HG03108 (cell line): ENCODE data around the gene HSPA12A.
"Not testable (repeated sequence)": the region's sequence is repeated elsewhere in the genome, so short reads cannot be mapped to it uniquely, and the experiment has no call there.

Source experiments
- ATAC-seq: cut with Tn5 transposase; IDR thresholded peaks from one replicate; pipeline ENCODE4 v1.9.1; 2021; ENCODE audit warnings: moderate library complexity; ENCODE audit not compliant: unreplicated experiment

Gene HSPA12A

DNA sequence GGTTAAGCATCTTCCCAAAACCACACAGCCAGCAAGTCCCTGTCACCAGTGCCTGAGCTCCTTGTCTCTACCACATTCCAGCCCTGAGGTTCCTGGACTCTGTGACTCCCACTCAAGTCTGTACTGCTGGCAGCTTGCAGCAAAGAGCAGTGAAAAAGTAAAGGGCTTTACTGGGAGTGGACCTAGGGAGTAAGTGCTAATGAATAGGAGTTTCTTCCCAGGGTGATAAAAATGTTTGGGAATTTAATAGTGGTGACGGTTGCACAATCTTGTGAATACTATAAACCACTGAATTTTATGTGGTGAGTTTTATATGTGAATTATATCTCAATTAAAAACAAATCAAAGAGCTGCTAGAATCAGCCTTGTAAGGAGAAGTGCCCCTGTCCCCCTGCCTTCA, 22.6 kb downstream of the HSPA12A start:
- no peak for ATAC-seq

DNA sequence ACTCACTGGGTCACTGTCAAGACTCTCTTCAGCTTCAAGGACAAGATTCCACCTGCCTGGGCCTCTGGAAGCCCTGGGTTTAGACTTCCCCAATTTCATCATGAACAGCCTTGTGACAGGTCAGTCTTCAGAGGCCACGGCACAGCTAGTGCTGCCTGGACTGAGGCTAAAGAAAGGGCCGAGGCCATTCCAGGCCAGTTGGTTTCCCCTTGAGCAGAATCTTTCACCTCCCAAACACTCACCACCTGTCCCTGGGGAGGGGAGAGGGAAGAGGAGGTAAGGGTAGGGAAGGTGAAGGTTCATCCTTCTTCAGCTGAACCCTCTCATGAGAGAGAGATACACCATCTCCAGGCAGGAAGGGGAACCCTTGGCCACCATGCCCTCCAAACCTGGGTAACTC, 24.3 kb downstream of the HSPA12A start:
- no peak for ATAC-seq

- ATAC-seq: no peak
These were observed 26.0 kb downstream of the HSPA12A start for GRCh38 chr10:116716381-116716780.

DNA sequence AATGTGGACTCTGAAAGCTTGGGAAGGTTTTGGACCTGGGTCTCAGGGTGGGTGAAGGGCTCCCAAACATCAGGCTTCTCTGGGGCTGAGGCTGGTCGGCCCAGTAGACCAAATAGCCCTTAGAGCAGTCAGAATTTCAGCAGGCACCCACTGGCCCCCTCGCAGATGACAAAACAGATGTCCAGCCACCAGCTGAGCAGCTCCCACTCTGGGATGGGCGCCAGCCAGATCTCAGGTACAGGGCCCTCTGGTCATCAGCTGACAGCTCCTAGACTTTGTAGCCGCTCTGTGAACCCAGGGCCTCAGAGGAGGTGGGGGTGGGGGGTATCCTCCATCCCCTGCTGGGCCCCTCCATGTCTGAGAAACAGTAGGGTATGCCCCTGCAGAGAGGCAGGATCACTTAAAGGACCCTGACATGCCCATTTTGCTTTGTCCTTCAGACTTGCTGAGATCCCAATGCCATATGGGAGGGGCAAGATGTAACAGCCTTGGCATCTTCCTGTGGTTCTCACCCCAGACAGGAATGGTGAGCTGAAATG, 26.5 kb downstream of the HSPA12A start:
- ATAC-seq: no peak

DNA sequence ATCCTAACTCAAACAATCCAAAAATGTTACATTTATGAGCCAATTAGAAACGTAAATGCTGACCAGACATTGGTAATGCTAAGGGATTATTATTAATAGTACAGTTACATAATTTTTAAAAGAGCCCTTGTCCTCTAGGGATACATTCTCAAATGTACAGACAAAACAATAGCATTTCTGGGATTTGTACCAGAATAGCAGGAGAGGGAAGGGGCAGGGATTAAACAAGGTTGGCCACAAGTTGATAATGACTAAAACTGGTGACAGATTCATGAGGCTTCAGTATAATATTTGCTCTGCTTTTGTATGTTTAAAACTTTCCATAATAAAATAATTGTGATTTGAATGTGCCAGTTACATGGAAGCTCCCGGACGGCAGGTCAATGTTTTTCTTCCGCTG, 27.0 kb downstream of the HSPA12A start:
- ATAC-seq: no peak

DNA sequence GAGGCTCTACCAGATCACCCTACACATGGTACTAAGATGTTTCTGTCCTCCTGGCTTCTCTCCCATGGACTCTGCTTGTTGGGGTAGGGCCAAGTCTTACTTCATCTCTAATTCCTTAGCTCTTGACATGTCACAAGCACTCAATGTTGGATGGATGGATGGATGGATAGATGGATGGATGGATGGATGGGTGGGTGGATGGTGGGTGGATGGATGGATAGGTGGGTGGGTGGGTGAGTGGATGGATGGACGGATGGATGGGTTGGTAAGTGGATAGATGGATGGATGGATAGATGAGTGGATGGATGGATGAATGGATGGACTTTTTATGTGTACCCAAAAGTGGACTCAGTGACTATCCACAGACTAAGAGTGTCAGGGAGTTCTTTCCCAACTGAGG, 28.5 kb downstream of the HSPA12A start:
- no peak for ATAC-seq

- no peak for ATAC-seq
These were observed 29.3 kb downstream of the HSPA12A start for GRCh38 chr10:116712989-116713543.

DNA sequence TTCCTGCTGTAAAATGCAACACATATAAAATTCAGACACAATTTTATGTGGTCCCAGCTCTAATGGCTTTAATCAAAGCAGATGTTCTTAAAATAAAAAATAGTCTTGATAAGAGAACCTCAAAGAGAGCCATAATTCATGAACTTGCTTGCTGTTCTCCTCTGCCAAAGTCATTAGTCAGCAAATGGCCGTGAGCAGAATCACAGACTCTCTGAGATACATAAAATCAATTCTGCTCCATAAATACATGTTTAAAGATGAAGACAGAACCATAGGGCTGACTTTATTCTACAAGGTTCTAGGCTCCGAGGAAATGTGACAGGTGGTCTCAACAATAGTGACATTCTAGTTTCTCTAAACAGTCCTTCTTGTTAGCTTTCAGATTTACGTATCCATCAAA, 29.8 kb downstream of the HSPA12A start:
- no peak for ATAC-seq

DNA sequence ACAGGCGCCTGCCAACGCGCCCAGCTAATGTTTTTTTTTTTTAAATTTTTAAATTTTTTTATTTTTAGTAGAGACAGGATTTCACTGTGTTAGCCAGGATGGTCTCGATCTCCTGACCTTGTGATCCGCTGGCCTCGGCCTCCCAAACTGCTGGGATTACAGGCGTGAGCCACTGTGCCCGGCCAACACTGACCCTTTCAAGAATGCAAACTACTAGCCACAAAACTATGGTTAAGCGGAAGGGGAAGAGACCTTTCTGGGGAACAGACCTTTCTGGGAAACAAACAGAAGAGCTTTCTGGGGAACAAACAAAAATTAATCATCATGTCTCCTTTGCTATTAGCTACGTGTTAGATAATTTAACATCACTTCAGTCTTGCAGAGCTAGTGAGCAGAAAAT, 30.6 kb downstream of the HSPA12A start:
- ATAC-seq: not testable (repeated sequence)

DNA sequence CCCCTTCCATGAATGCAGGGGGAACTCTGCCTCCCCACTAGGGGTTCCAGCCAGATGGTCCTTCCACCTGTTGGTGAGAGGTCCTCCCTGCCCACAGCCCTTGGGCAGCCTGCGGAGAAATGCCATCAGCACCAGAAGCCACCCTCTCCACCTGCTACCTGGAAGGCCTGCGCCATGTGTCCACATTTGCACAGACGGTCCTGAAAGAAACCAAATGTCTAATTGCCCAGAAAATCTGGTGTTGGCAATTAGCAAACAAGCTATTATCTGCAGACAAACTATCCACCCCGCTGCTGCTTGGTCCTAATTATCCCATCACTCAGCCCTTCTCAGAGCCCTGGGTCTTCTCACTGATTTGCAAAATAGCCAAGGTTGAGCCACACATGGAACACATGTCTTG, 32.3 kb downstream of the HSPA12A start:
- no peak for ATAC-seq

DNA sequence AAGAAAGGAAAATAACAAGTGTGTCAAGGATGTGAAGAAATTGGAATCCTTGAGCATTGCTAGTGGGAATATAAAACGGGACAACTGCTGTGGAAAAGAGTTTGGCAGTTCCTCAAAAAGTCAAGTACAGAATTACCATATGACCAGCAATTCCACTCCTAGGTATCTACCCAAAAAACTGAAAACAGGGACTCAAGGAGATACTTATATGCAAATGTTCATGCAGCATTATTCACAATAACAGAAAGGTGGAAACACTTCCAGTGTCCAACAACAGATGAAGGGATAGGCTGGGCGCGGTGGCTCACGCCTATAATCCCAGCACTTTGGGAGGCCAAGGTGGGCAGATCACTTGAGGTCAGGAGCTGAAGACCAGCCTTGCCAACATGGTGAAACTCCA, 33.5 kb downstream of the HSPA12A start:
- no peak for ATAC-seq

DNA sequence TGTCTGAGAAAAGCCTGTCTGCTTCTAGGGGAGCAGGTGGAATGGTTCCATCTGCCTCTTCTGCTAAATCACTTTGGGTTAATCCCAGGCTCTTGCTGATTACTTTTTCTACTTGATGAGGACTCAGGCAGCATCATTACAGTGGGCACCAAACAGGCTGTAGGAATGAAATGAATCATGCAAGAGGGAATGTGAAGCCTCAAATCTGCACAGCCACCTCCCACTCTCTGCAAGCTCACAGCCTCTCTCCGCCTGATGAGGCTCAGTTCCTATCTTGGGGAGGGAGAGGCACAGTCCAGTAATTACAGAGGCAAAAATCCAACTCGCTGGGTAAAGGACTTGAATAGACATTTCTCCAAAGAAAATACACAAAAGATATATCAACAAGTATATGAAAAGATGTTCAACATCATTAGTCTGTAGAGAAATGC, 34.0 kb downstream of the HSPA12A start:
- no peak for ATAC-seq

- no peak for ATAC-seq
These were observed 34.4 kb downstream of the HSPA12A start for GRCh38 chr10:116707981-116708380.

DNA sequence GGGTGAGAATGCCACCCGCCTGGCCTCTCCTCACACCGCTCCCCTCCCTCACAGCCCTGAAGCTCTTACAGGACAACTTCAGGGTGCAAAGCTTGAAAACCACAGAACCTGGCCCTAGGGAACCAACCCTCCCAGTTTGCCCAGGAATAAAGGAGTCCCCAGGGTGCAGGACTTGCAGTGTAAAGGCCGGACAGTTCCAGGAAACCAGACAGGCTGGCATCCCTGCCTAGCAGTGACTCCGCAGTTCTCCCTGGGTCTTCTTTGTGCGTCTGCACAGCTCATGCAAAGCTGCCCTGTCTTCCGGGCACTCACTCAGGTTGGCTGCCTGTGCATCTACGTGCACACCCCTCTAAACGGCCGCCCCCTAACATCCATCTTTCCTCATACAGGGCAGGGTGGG, 36.1 kb downstream of the HSPA12A start:
- ATAC-seq: no peak

GRCh38 chr10:116705498-116705897, 36.9 kb downstream of the HSPA12A start:
- no peak for ATAC-seq

DNA sequence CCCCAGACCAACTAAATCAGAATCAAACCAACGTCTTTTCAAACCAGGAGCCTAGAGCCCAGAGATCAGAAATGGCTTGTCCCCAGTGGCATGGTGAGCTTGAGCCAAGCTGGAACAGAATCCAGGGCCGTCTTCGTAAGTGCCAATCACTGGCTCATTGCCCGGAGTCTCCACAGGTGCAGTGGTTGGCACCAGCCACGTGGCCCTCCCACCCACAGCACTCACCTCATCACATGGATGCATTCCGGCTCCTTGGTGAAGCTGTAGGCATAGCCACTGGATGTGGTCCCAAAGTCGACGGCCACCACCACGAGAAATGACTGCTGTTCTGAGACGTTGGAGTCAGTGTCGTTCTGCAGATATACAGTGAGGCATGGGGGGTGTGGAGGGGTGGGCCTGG, 37.4 kb downstream of the HSPA12A start:
- ATAC-seq: no peak

DNA sequence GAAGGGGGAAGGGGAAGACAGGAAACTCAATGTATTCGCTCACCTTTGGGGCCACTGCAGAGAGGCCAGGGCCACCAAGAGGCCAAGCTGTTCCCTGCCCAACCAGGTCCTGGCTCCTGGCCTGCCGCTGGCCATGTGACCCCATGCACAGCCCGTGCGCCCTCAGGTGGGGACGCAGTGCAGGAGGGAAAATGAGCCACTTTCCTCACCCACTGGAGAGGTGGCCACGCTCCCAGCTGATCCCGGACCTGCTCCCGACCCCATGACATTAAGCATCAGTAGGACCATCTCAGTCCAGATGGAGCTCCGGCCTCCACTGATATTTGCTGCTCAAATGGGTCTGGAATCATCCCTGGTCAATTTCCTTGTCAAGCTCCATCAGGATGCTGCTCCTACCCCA, 40.2 kb downstream of the HSPA12A start:
- no peak for ATAC-seq

DNA sequence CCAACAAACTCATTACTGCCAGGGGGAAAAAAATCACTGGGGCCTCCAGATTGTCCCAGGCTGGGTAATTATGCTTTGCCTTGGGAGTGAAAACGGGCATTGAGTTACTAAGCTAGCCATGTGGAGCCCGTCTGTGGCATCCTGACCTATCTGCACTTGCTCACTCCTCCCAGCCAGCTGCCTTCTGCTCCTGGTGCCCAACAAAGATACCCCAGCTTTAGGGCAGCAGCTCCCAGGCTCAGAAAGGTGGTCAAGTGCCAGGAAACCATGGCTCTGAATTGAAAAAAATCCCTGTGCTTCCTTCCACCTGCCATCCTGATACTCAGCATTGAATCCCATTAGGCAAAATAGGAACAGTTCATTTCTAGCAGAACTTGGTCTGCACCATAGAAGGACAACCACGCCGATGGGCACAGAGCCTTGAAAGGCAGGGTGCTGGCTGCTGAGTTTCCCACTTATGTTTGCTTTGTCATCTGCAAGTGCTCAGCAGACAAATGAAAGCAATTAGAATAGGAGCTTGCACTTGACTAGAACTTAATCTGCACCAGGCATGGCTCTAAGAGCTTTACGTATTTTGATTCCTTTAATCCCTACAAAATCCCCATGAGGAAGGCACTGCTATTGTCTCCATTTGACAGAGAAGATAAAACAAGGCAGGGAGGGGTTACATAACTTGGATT, 42.8 kb downstream of the HSPA12A start:
- no peak for ATAC-seq

GRCh38 chr10:116699049-116699448, 43.3 kb downstream of the HSPA12A start:
- no peak for ATAC-seq

GRCh38 chr10:116698364-116698763, 44.0 kb downstream of the HSPA12A start:
- no peak for ATAC-seq

GRCh38 chr10:116697816-116698215, 44.5 kb downstream of the HSPA12A start:
- ATAC-seq: no peak

GRCh38 chr10:116696919-116697318, 45.4 kb downstream of the HSPA12A start:
- no peak for ATAC-seq

DNA sequence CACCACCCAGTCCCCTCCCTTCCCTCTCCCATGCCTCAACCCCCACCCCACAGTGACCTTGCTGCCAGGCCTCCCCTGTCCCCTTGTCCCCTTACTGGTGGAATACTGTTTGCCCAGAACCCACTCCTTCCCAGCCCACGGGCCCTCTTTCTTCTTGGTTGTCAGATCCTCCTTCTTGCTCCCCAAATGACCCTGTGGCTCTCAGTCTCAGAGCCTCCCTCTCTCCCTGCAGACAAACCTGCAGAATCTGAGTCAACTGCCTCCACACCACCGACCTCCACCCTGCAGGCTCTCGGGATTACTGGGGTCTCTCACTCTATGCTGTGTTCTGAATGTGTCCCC, 47.5 kb downstream of the HSPA12A start:
- no peak for ATAC-seq
